ENCODE results near the gene SLC35C1. TPM values are rescaled to one million over a fixed set of nuclear protein-coding genes. Genes with fewer than 3 reads are reported as not detected.

SLC35C1 gene
- total and polyA plus RNA-seq, 2 of the 13 experiments (the other 11 are each of a cell fraction or from before 2014, with no cell fraction given) = 2.9 to 7.0 TPM

DNA sequence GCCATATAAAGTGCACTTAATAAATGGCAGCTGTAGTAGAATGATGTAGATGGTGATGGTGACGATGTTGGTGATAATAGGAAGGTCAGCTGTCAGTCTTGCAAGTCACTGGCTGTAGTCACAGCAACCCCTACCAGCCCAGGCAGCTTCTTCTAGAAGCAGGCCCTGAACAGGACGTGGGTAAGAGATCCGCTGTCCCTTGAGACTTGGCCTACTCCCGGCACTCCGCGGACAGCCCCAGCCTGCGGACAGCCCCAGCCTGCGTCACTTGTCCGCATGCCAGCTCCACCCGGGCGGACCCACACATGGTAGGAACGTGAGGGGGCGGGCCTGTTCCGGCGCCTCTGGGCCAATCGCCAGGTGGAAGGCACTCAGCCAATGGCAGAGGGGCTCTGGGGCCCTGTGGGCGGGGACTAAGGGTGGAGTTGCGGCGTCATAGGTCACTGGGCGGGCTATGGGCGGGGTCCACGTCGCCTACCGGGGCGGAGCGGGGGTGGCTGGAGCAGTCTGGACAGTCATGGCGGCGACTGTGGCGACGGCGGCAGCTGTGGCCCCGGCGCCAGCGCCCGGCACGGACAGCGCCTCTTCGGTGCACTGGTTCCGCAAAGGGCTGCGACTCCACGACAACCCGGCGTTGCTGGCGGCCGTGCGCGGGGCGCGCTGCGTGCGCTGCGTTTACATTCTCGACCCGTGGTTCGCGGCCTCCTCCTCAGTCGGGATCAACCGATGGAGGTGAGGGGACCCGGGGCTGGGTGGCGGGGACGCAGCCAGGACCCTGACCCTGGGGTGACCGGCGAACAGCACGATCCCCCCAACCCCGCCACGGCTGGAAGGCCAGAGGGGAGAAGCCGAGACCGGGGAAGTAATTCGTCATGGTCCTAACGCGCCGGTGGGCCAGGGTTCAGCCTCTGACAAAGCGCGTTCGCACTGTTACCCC is 42.3 kb downstream of the SLC35C1 start, which contains the start of gene CRY2 (continued):
- peak; percentile 71; the same call in 1 of the 2 replicates for TF ChIP-seq FOXK2 (IDR thresholded peaks at IDR 0.05)
- peak; percentile 44; the same call in 1 of the 2 replicates for TF ChIP-seq ZNF839 (CRISPR knock-in tag; IDR thresholded peaks at IDR 0.05; ENCODE audit: borderline replicate concordance)
- TF ChIP-seq, protein P1, sequence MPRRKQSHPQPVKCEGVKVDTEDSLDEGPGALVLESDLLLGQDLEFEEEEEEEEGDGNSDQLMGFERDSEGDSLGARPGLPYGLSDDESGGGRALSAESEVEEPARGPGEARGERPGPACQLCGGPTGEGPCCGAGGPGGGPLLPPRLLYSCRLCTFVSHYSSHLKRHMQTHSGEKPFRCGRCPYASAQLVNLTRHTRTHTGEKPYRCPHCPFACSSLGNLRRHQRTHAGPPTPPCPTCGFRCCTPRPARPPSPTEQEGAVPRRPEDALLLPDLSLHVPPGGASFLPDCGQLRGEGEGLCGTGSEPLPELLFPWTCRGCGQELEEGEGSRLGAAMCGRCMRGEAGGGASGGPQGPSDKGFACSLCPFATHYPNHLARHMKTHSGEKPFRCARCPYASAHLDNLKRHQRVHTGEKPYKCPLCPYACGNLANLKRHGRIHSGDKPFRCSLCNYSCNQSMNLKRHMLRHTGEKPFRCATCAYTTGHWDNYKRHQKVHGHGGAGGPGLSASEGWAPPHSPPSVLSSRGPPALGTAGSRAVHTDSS (CRISPR knock-in tag; conservative IDR thresholded peaks at IDR 0.05) = no peak
- 0 out of 2 replicates have a peak, but pooled peaks have one; percentile 55 for TF ChIP-seq ZNF30 (CRISPR knock-in tag; IDR thresholded peaks at IDR 0.05)
- TF ChIP-seq, protein P2, sequence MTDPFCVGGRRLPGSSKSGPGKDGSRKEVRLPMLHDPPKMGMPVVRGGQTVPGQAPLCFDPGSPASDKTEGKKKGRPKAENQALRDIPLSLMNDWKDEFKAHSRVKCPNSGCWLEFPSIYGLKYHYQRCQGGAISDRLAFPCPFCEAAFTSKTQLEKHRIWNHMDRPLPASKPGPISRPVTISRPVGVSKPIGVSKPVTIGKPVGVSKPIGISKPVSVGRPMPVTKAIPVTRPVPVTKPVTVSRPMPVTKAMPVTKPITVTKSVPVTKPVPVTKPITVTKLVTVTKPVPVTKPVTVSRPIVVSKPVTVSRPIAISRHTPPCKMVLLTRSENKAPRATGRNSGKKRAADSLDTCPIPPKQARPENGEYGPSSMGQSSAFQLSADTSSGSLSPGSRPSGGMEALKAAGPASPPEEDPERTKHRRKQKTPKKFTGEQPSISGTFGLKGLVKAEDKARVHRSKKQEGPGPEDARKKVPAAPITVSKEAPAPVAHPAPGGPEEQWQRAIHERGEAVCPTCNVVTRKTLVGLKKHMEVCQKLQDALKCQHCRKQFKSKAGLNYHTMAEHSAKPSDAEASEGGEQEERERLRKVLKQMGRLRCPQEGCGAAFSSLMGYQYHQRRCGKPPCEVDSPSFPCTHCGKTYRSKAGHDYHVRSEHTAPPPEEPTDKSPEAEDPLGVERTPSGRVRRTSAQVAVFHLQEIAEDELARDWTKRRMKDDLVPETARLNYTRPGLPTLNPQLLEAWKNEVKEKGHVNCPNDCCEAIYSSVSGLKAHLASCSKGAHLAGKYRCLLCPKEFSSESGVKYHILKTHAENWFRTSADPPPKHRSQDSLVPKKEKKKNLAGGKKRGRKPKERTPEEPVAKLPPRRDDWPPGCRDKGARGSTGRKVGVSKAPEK (CRISPR knock-in tag; IDR thresholded peaks at IDR 0.05; ENCODE audit: borderline replicate concordance) = no peak
- TF ChIP-seq ZNF224 (CRISPR knock-in tag; IDR thresholded peaks at IDR 0.05) = no peak
- TF ChIP-seq, protein P3, sequence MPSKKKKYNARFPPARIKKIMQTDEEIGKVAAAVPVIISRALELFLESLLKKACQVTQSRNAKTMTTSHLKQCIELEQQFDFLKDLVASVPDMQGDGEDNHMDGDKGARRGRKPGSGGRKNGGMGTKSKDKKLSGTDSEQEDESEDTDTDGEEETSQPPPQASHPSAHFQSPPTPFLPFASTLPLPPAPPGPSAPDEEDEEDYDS (CRISPR knock-in tag; IDR thresholded peaks at IDR 0.05) = peak; percentile 81
- TF ChIP-seq ZSCAN12 (CRISPR knock-in tag; IDR thresholded peaks at IDR 0.05) = peak; percentile 19; the same call in 1 of the 2 replicates
- TF ChIP-seq SP140L (CRISPR knock-in tag; IDR thresholded peaks at IDR 0.05; ENCODE audit: borderline replicate concordance) = no peak
- TF ChIP-seq, protein P4, sequence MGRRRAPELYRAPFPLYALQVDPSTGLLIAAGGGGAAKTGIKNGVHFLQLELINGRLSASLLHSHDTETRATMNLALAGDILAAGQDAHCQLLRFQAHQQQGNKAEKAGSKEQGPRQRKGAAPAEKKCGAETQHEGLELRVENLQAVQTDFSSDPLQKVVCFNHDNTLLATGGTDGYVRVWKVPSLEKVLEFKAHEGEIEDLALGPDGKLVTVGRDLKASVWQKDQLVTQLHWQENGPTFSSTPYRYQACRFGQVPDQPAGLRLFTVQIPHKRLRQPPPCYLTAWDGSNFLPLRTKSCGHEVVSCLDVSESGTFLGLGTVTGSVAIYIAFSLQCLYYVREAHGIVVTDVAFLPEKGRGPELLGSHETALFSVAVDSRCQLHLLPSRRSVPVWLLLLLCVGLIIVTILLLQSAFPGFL (CRISPR knock-in tag; IDR thresholded peaks at IDR 0.05) = no peak
- peak; percentile 100 for TF ChIP-seq ARNTL (CRISPR knock-in tag; IDR thresholded peaks at IDR 0.05)
- TF ChIP-seq NR2F1 (CRISPR knock-in tag; IDR thresholded peaks at IDR 0.05) = 0 out of 4 replicates have a peak, but pooled peaks of 1 of the 2 experiments have one; percentile 11
- no peak for TF ChIP-seq ZBTB20 (CRISPR knock-in tag; IDR thresholded peaks at IDR 0.05; ENCODE audit: borderline replicate concordance, low read depth)
- TF ChIP-seq, protein P5, sequence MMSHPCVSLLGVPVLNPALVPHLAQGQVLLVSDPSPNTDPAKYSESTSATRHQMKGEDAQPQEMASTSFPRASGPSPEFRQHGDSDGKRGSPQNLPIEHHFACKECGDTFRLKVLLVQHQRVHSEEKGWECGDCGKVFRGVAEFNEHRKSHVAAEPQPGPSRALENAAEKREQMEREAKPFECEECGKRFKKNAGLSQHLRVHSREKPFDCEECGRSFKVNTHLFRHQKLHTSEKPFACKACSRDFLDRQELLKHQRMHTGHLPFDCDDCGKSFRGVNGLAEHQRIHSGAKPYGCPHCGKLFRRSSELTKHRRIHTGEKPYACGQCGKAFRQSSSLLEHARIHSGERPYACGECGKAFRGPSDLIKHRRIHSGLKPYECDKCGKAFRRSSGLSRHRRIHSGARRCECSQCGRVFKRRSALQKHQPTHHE (CRISPR knock-in tag; IDR thresholded peaks at IDR 0.05; ENCODE audit: borderline replicate concordance) = peak; percentile 43; the same call in 1 of the 2 replicates
- TF ChIP-seq, protein P6, sequence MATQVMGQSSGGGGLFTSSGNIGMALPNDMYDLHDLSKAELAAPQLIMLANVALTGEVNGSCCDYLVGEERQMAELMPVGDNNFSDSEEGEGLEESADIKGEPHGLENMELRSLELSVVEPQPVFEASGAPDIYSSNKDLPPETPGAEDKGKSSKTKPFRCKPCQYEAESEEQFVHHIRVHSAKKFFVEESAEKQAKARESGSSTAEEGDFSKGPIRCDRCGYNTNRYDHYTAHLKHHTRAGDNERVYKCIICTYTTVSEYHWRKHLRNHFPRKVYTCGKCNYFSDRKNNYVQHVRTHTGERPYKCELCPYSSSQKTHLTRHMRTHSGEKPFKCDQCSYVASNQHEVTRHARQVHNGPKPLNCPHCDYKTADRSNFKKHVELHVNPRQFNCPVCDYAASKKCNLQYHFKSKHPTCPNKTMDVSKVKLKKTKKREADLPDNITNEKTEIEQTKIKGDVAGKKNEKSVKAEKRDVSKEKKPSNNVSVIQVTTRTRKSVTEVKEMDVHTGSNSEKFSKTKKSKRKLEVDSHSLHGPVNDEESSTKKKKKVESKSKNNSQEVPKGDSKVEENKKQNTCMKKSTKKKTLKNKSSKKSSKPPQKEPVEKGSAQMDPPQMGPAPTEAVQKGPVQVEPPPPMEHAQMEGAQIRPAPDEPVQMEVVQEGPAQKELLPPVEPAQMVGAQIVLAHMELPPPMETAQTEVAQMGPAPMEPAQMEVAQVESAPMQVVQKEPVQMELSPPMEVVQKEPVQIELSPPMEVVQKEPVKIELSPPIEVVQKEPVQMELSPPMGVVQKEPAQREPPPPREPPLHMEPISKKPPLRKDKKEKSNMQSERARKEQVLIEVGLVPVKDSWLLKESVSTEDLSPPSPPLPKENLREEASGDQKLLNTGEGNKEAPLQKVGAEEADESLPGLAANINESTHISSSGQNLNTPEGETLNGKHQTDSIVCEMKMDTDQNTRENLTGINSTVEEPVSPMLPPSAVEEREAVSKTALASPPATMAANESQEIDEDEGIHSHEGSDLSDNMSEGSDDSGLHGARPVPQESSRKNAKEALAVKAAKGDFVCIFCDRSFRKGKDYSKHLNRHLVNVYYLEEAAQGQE (IDR thresholded peaks at IDR 0.05; ENCODE audit: borderline replicate concordance in 1 of 2, low read depth in 1 of 2, low read length in 2 of 2) = peak in 1 of 2 experiments; percentile 30; a peak in 2 of 4 replicates
- TF ChIP-seq HNRNPH1 (optimal IDR thresholded peaks at IDR 0.05; ENCODE audit: low read depth, low read length) = no peak

Data from HepG2 (cell line).